ENCODE measurements around the gene PPT2. TPM values are rescaled to one million over a fixed set of nuclear protein-coding genes. Genes with fewer than 3 reads are reported as not detected.
A peak's percentile ranks its signal among the peaks of the same experiment; 100 is the strongest.

The PPT2 gene
- total RNA-seq, 6 experiments from 2014 or later: 6.4 to 16.0 (median 8.9) TPM

GRCh38 chr6:32181915-32182529 lies 28.1 kb downstream of the PPT2 start:
- H3K27ac ChIP-seq: no peak overlapping the region
- H3K36me3 ChIP-seq: peaks cover 0 to 5% (median 0%) of the 10 kb centered on the region in 4 donors
- H3K27me3 ChIP-seq: no peaks in the 10 kb centered on the region
- 81% methylated on average over 6 of the region's 10 CpGs for WGBS (ENCODE audit: insufficient coverage, low coverage, low lambda C conversion rate, missing lambda C conversion rate)
- intact Hi-C loops (cut with DNase I): no loop called here
- no peak overlapping the region for H3K4me3 ChIP-seq
- H3K4me1 ChIP-seq: peaks cover 0 to 13% (median under 1%) of the 10 kb centered on the region in 4 donors
- no peak for TF ChIP-seq POLR2A (IDR thresholded peaks at IDR 0.05)
- no peak for TF ChIP-seq CTCF (IDR thresholded peaks at IDR 0.05)
- no peak for DNase-seq
- H3K9me3 ChIP-seq: no peaks in the 10 kb centered on the region
- no peak for ATAC-seq

GRCh38 chr6:32182555-32182981 lies 28.6 kb downstream of the PPT2 start:
- WGBS (ENCODE audit: insufficient coverage, low coverage, low lambda C conversion rate, missing lambda C conversion rate): 72% methylated on average over 3 of the region's 10 CpGs
- no peaks in the 10 kb centered on the region for H3K9me3 ChIP-seq
- DNase-seq: no peak
- TF ChIP-seq POLR2A (IDR thresholded peaks at IDR 0.05) (no peak), CTCF (IDR thresholded peaks at IDR 0.05) (no peak)
- no peak for ATAC-seq
- H3K4me3 ChIP-seq: no peak overlapping the region
- peaks cover 0 to 10% (median 0%) of the 10 kb centered on the region in 4 donors for H3K4me1 ChIP-seq
- H3K27ac ChIP-seq: no peak overlapping the region
- intact Hi-C loops (cut with DNase I): no loop called here
- H3K27me3 ChIP-seq: no peaks in the 10 kb centered on the region
- H3K36me3 ChIP-seq: peaks cover 0 to 7% (median 0%) of the 10 kb centered on the region in 4 donors

- intact Hi-C loops (cut with DNase I): no loop called here
- TF ChIP-seq POLR2A (IDR thresholded peaks at IDR 0.05) (no peak), CTCF (IDR thresholded peaks at IDR 0.05) (no peak)
- Histone ChIP-seq H3K36me3 (peaks cover 0 to 7% (median 0%) of the 10 kb centered on the region in 4 donors), H3K4me1 (peaks cover 0 to 10% (median 0%) of the 10 kb centered on the region in 4 donors), H3K27me3 (no peaks in the 10 kb centered on the region), H3K9me3 (no peaks in the 10 kb centered on the region), H3K4me3 (no peak overlapping the region), H3K27ac (peak overlapping the region in 1 of 3 donors; percentile 33)
- 70% methylated on average over 3 of the region's 3 CpGs for WGBS (ENCODE audit: insufficient coverage, low coverage, low lambda C conversion rate, missing lambda C conversion rate)
- ATAC-seq (no peak), DNase-seq (no peak)
Observed at GRCh38 chr6:32183030-32183429, 29.1 kb downstream of the PPT2 start.

GRCh38 chr6:32183483-32184083 lies 29.6 kb downstream of the PPT2 start:
- DNase-seq: no peak
- Histone ChIP-seq H3K4me1 (peaks cover 0 to 10% (median 0%) of the 10 kb centered on the region in 4 donors), H3K27ac (peak overlapping the region in 1 of 3 donors; percentile 33), H3K27me3 (no peaks in the 10 kb centered on the region), H3K4me3 (no peak overlapping the region), H3K36me3 (peaks cover 0 to 7% (median 0%) of the 10 kb centered on the region in 4 donors), H3K9me3 (no peaks in the 10 kb centered on the region)
- TF ChIP-seq POLR2A (IDR thresholded peaks at IDR 0.05): no peak
- TF ChIP-seq CTCF (IDR thresholded peaks at IDR 0.05): no peak
- intact Hi-C loops (cut with DNase I): no loop called here
- 77% methylated on average over 8 of the region's 15 CpGs for WGBS (ENCODE audit: insufficient coverage, low coverage, low lambda C conversion rate, missing lambda C conversion rate)
- ATAC-seq: no peak

All from right lobe of liver (tissue), 6 donors.